OCI-LY3 (cell line): Measurements from ENCODE around the gene PBRM1.

Source experiments
- EZH2phosphoT487 ChIP-seq: fragments of 200-600 bp; shearing (Covaris generic); IDR thresholded peaks from 2 replicates; pipeline ENCODE4 v1.6.1; 2018; ENCODE audit warnings: antibody characterized with exemption, mixed run types, low read depth
- TF ChIP-seq, protein P1 (sequence below): fragments of 200-600, 300-600 bp; sonication (generic); IDR thresholded peaks from 2 replicates; pipeline ENCODE4 v1.5.1; 2014; ENCODE audit warnings: antibody characterized with exemption, low read length, low read depth

DNA sequence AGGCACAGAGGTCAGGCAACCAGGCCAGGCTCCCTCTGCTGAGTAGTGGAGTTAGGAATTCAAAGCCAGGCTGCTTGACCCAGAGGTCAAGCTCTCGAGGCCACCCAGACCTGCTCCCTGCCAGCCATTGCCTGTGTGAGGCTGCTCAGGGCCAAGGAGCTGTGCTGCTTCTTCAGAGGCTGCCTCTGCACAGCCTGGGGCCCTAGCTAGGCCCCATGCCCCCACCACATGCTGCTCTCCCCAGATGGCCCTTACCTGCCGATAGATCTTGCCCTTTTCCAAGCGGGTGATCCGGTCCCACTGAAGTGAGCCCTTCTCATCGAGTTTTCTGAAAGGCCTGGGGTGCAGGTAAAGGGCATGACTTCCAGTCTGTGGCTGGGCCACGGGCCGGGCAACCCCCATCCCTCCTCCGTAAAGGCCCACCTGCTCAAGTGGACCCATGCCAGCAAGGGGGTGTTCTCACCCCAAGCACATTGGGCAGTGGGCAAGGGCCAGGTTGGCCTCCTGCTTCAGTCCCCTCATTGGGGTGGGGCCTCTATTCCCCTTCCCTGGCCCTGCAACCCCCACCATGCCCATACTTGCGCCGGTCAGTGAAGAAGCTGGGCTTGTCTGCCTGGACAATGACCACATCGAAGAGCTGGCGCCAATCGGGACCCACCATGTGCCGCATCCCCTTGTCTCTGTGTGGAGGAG is 158.5 kb downstream of the PBRM1 start:
- TF ChIP-seq, protein P1, sequence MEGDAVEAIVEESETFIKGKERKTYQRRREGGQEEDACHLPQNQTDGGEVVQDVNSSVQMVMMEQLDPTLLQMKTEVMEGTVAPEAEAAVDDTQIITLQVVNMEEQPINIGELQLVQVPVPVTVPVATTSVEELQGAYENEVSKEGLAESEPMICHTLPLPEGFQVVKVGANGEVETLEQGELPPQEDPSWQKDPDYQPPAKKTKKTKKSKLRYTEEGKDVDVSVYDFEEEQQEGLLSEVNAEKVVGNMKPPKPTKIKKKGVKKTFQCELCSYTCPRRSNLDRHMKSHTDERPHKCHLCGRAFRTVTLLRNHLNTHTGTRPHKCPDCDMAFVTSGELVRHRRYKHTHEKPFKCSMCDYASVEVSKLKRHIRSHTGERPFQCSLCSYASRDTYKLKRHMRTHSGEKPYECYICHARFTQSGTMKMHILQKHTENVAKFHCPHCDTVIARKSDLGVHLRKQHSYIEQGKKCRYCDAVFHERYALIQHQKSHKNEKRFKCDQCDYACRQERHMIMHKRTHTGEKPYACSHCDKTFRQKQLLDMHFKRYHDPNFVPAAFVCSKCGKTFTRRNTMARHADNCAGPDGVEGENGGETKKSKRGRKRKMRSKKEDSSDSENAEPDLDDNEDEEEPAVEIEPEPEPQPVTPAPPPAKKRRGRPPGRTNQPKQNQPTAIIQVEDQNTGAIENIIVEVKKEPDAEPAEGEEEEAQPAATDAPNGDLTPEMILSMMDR: no peak
- no peak for TF ChIP-seq EZH2phosphoT487
